BE2C (cell line): ENCODE measurements around the gene DDC.
"Not testable (repeated sequence)": the region's sequence is repeated elsewhere in the genome, so short reads cannot be mapped to it uniquely, and the experiment has no call there.

Experiments
- DNase-seq: peaks from one replicate; pipeline ENCODE4 v3.0.0-alpha.2; 2020
- H3K27me3 ChIP-seq: fragments of 250-450 bp; sonication (Bioruptor Pico); 2 replicates; pipeline ENCODE4 v1.5.1; 2020; ENCODE audit warnings: mild to moderate bottlenecking
- H3K36me3 ChIP-seq: fragments of 250-450 bp; sonication (Bioruptor Pico); 2 replicates; pipeline ENCODE4 v1.5.1; 2020; ENCODE audit warnings: mild to moderate bottlenecking
- H3K4me1 ChIP-seq: fragments of 250-450 bp; sonication (Bioruptor Pico); 2 replicates; pipeline ENCODE4 v1.5.1; 2020
- H3K4me3 ChIP-seq: 2 replicates; pipeline ENCODE4 v1.5.1; 2011; ENCODE audit warnings: low read depth, low read length
- H3K9me3 ChIP-seq: fragments of 250-450 bp; sonication (Bioruptor Pico); 2 replicates; pipeline ENCODE4 v1.5.1; 2020
- TF ChIP-seq, protein P1 (sequence below): IDR thresholded peaks from 2 replicates; pipeline ENCODE4 v1.5.1; 2012; ENCODE audit warnings: mild to moderate bottlenecking, low read depth, low read length

Gene DDC

DNA sequence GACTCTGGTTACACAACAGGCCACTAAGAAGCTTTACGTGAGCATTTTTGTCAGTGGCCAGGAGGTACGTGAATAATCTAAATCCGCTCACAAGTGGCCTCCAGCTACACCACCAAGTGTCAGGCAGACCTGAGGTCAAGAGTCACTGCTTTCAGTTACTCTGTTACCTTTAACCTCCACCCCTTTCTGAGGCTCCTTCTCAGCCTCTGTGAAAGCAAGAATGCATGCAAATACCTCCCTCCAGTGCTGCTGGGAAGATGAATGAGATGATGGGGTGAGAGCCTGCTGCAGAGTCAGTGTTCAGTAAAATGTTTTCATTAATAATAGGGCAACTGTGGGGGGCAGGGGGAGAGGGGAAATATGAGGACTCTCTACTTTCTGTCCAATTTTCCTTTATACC is 11.2 kb downstream of the DDC start:
- no peak for DNase-seq
- TF ChIP-seq, protein P1, sequence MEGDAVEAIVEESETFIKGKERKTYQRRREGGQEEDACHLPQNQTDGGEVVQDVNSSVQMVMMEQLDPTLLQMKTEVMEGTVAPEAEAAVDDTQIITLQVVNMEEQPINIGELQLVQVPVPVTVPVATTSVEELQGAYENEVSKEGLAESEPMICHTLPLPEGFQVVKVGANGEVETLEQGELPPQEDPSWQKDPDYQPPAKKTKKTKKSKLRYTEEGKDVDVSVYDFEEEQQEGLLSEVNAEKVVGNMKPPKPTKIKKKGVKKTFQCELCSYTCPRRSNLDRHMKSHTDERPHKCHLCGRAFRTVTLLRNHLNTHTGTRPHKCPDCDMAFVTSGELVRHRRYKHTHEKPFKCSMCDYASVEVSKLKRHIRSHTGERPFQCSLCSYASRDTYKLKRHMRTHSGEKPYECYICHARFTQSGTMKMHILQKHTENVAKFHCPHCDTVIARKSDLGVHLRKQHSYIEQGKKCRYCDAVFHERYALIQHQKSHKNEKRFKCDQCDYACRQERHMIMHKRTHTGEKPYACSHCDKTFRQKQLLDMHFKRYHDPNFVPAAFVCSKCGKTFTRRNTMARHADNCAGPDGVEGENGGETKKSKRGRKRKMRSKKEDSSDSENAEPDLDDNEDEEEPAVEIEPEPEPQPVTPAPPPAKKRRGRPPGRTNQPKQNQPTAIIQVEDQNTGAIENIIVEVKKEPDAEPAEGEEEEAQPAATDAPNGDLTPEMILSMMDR, result no peak
- Histone ChIP-seq H3K4me1 (peaks cover 6% of the 10 kb centered on the region), H3K36me3 (peaks cover 72% of the 10 kb centered on the region), H3K9me3 (no peaks in the 10 kb centered on the region), H3K4me3 (no peak overlapping the region), H3K27me3 (no peaks in the 10 kb centered on the region)

DNA sequence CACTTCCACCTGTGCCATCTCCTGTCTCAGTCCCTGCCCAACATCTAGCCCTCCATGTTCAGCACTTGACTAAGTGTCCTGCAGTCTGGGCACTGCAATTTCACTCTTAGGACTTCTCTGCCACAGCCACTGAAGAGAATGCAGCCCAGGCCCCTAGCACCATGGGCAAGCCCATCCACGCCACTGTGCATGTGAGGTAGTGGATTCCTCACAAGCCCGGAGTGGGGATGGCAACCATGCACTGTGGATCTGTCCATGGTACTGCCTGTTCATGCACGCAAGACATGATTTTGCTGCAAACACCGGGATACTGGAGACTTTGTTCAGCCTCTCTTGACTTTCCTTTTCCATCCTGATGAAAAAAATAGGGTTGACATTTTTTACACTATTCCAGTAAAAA is 12.3 kb downstream of the DDC start:
- peaks cover 81% of the 10 kb centered on the region for H3K36me3 ChIP-seq
- no peak for DNase-seq

DNA sequence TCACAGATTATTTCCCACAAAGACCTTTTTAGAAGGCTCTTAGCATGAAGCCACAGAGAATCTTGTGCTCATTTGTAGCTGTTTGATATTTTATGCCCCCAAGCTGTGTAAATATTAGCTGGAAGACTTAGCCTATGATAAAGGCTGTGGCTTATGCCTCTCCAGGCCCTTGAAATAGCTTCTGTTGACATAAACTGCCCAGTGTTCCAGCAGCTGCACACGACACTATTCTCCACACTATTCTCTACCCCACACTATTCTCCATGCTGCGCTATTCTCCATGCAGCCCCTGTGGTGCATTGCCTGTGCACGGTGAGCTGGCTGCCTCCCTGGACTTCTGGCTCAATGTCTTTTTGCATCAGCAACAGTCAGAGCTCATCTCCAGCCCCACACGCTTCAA is 13.1 kb downstream of the DDC start:
- Histone ChIP-seq H3K36me3 (peaks cover 84% of the 10 kb centered on the region), H3K27me3 (no peaks in the 10 kb centered on the region), H3K4me3 (no peak overlapping the region), H3K9me3 (no peaks in the 10 kb centered on the region), H3K4me1 (peaks cover 6% of the 10 kb centered on the region)
- TF ChIP-seq, protein P1, result no peak
- DNase-seq, result no peak

More for the DNA sequence above, 12.3 kb downstream of the DDC start:
- Histone ChIP-seq H3K4me3 (no peak overlapping the region), H3K4me1 (peaks cover 6% of the 10 kb centered on the region), H3K9me3 (no peaks in the 10 kb centered on the region), H3K27me3 (no peaks in the 10 kb centered on the region)
- TF ChIP-seq, protein P1, result no peak

DNA sequence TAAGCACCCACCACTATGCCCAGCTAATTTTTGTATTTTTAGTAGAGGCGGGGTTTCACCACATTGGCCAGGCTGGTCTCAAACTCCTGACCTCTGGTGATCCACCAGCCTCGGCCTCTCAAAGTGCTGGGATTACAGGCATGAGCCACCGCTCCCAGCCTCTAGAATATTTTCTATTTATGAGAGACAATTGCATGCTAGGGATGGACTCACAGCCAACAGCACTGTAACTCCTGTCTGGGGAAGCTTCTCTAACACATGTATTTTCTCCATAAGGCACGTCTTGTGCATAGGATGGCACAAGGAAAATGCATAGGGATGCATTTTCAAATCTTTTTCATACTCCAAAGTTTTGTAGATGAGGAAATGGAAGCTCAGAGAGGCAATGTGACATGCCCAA is 19.6 kb downstream of the DDC start:
- not testable (repeated sequence) for H3K27me3 ChIP-seq, DNase-seq, H3K4me1 ChIP-seq, H3K4me3 ChIP-seq, H3K9me3 ChIP-seq
- H3K36me3 ChIP-seq, result peaks cover 92% of the 10 kb centered on the region

DNA sequence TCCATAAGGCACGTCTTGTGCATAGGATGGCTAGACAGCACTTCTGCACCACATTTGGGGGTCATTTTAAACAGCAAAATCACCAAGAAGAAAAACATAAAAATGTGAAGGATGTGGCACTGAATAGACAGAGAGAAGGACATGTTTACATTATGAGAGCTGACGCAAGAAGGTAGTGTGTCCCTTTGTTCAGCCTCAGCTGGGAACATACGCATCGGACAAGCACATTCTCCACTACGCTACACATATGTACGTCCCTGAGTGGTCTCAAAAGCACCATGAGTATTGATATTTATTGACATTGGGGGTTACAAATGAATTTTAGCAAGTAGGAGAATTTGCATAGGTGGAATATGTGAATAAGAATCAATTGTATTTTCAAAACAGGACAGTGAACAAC is 20.2 kb downstream of the DDC start:
- Histone ChIP-seq H3K36me3 (peaks cover 92% of the 10 kb centered on the region), H3K27me3 (no peaks in the 10 kb centered on the region), H3K9me3 (no peaks in the 10 kb centered on the region), H3K4me3 (no peak overlapping the region), H3K4me1 (peaks cover 6% of the 10 kb centered on the region; the same call in 1 of the 2 replicates)
- no peak for DNase-seq
- TF ChIP-seq, protein P1, result no peak

DNA sequence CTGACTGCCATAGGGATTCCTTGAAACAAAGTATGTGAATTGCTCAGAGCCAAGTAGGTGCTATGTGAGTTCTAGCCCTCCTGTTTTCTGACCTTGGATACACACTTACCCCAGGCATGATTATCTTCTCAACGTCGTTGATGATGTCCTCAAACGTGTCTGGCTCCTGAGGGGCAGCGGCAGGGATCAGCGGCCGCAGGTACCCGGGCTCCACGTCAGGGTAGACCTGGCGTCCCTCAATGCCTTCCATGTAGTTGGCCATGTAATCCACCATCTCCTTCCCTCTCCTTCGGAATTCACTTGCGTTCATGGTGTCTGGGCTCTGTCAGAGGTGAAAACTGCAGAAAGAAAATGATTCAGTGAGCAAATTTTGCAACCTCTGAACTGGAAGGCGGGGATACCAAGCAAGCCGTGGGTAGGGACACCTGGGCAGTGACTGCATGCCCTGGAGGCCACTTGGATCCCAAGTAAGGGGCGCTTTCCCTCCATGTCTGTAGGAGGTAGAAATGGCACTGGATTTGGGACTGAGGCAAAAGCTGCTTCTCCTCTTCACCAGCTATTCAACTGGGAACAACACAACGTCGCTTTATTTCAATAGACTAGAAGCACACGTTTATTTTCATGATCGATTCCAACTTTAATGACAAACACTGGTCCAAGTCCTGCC is 21.3 kb downstream of the DDC start:
- H3K27me3 ChIP-seq, result no peaks in the 10 kb centered on the region
- H3K4me1 ChIP-seq, result peaks cover 6% of the 10 kb centered on the region; the same call in 1 of the 2 replicates
- no peaks in the 10 kb centered on the region for H3K9me3 ChIP-seq
- TF ChIP-seq, protein P1, result no peak
- peaks cover 94% of the 10 kb centered on the region for H3K36me3 ChIP-seq
- DNase-seq, result no peak
- no peak overlapping the region for H3K4me3 ChIP-seq
